ENCODE results near the gene FER.

Gene FER

GRCh38 chr5:108911055-108911454 is 163.4 kb downstream of the FER start:
- peaks cover 4% of the 10 kb centered on the region for H3K9me3 Mint-ChIP-seq
- no peak for DNase-seq
- peaks cover 20% of the 10 kb centered on the region for H3K36me3 Mint-ChIP-seq (ENCODE audit: low read depth)
- TF ChIP-seq, protein P1, sequence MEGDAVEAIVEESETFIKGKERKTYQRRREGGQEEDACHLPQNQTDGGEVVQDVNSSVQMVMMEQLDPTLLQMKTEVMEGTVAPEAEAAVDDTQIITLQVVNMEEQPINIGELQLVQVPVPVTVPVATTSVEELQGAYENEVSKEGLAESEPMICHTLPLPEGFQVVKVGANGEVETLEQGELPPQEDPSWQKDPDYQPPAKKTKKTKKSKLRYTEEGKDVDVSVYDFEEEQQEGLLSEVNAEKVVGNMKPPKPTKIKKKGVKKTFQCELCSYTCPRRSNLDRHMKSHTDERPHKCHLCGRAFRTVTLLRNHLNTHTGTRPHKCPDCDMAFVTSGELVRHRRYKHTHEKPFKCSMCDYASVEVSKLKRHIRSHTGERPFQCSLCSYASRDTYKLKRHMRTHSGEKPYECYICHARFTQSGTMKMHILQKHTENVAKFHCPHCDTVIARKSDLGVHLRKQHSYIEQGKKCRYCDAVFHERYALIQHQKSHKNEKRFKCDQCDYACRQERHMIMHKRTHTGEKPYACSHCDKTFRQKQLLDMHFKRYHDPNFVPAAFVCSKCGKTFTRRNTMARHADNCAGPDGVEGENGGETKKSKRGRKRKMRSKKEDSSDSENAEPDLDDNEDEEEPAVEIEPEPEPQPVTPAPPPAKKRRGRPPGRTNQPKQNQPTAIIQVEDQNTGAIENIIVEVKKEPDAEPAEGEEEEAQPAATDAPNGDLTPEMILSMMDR (IDR thresholded peaks at IDR 0.05): no peak
- H3K27me3 Mint-ChIP-seq (ENCODE audit: low read depth, poor library complexity): no peaks in the 10 kb centered on the region
- no peak overlapping the region for H3K27ac Mint-ChIP-seq
- H3K4me3 Mint-ChIP-seq: no peak overlapping the region
- no peaks in the 10 kb centered on the region for H3K4me1 Mint-ChIP-seq

GRCh38 chr5:108917596-108917995 is 169.9 kb downstream of the FER start:
- Mint-ChIP-seq H3K4me1 (no peaks in the 10 kb centered on the region), H3K27me3 (ENCODE audit: low read depth, poor library complexity) (no peaks in the 10 kb centered on the region), H3K4me3 (no peak overlapping the region), H3K9me3 (no peaks in the 10 kb centered on the region), H3K36me3 (ENCODE audit: low read depth) (no peaks in the 10 kb centered on the region), H3K27ac (no peak overlapping the region)
- TF ChIP-seq, protein P1 (IDR thresholded peaks at IDR 0.05): no peak
- no peak for DNase-seq

DNA sequence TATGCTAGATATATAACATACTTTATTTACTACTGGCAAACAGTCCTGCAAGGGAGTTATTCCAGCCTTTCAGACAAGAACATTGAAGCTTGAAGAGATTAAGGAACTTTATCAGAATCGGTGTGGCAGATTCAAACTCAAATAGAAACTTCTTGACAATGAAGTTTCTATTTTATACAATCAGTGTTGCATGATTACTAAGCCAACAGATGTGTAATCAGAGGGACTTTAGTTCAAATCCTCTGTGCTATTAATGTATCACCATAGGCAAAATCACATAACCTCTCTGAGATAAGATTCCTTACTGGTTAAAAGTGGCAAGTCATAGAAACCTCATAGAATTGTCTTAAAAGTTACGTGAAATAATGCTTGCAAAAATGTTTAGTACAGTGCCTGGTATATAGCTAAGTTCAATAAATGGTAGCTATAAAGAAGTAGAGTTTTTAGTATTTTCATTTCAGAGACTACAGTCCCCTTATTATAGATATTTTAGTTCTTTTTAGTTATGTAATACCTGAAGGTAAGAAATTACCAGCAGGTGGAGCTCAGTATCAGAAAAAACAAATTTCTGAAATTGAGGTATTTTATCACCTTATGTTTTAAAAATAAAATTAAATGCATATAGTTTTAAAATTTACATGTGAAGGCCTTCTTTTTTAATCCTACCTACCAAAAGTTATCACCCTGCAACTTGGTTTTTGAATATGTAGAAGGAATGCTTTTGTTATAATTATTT is 172.1 kb downstream of the FER start:
- TF ChIP-seq, protein P1 (IDR thresholded peaks at IDR 0.05): no peak
- Mint-ChIP-seq H3K27me3 (ENCODE audit: low read depth, poor library complexity) (no peaks in the 10 kb centered on the region), H3K36me3 (ENCODE audit: low read depth) (no peaks in the 10 kb centered on the region), H3K9me3 (no peaks in the 10 kb centered on the region), H3K27ac (no peak overlapping the region), H3K4me3 (no peak overlapping the region), H3K4me1 (no peaks in the 10 kb centered on the region)
- DNase-seq: no peak

GRCh38 chr5:108924457-108924961 is 176.8 kb downstream of the FER start:
- Mint-ChIP-seq H3K4me3 (no peak overlapping the region), H3K4me1 (no peaks in the 10 kb centered on the region), H3K27ac (peak overlapping the region; percentile 36), H3K36me3 (ENCODE audit: low read depth) (no peaks in the 10 kb centered on the region), H3K9me3 (no peaks in the 10 kb centered on the region), H3K27me3 (ENCODE audit: low read depth, poor library complexity) (no peaks in the 10 kb centered on the region)
- TF ChIP-seq, protein P1 (IDR thresholded peaks at IDR 0.05): no peak
- no peak for DNase-seq

GRCh38 chr5:108925073-108925472 is 177.4 kb downstream of the FER start:
- no peak overlapping the region for H3K27ac Mint-ChIP-seq
- TF ChIP-seq, protein P1 (IDR thresholded peaks at IDR 0.05): no peak
- no peak for DNase-seq
- H3K27me3 Mint-ChIP-seq (ENCODE audit: low read depth, poor library complexity): no peaks in the 10 kb centered on the region
- no peaks in the 10 kb centered on the region for H3K4me1 Mint-ChIP-seq
- H3K4me3 Mint-ChIP-seq: no peak overlapping the region
- H3K36me3 Mint-ChIP-seq (ENCODE audit: low read depth): no peaks in the 10 kb centered on the region
- H3K9me3 Mint-ChIP-seq: no peaks in the 10 kb centered on the region

DNA sequence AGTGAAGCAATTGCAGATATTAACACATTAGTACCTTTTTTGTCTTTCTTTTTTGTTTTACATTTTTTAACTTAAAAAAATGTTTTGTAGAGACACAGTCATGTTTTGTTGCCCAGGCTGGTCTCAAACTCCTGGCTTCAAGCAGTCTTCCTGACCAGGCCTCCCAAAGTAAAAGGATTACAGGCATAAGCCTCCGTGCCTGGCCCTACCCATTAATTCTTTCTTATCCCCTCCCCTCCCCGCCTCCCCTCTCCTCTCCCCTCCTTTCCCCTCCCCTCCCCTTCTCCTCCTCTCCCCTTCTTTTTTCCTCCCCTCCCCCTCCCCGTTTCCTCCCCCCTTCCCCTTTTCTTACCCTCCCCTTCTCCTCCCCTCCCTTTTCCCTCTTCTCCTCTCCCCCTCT is 182.4 kb downstream of the FER start:
- Mint-ChIP-seq H3K27ac (no peak overlapping the region), H3K4me3 (no peak overlapping the region), H3K36me3 (ENCODE audit: low read depth) (peaks cover 32% of the 10 kb centered on the region), H3K27me3 (ENCODE audit: low read depth, poor library complexity) (no peaks in the 10 kb centered on the region), H3K9me3 (peaks cover 22% of the 10 kb centered on the region), H3K4me1 (no peaks in the 10 kb centered on the region)
- TF ChIP-seq, protein P1 (IDR thresholded peaks at IDR 0.05): no peak
- DNase-seq: no peak

All from nephron progenitor cell (in vitro differentiated cells).